SK-N-SH (cell line): ENCODE data around the gene BIRC3. TPM values are rescaled to one million over a fixed set of nuclear protein-coding genes. Genes with fewer than 3 reads are reported as not detected.
A peak's percentile ranks its signal among the peaks of the same experiment; 100 is the strongest.

Experiments used
- CTCF ChIA-PET: fragments of 300-600, 350-600 bp; formaldehyde crosslinking; extraction: SDS; loops from one replicate; lab custom pipeline; 2021; lab: Yijun Ruan, JAX
- POLR2A ChIA-PET: fragments of 350-600 bp; sonication (Branson Sonifier 250); formaldehyde crosslinking; extraction: SDS; loops from one replicate; lab custom pipeline; 2020; ENCODE audit warnings: antibody characterized with exemption, inconsistent platforms; lab: Yijun Ruan, JAX
- DNase-seq: peaks from one replicate; pipeline ENCODE4 v3.0.0; 2012
- H2AFZ ChIP-seq: fragments of 200-600 bp; sonication (generic); 2 replicates; pipeline ENCODE4 v1.8.1; 2016; ENCODE audit warnings: antibody characterized with exemption, mild to moderate bottlenecking, low read depth
- H3F3A ChIP-seq: fragments of 200-600 bp; sonication (generic); replicated peaks from 2 replicates; pipeline ENCODE3; 2016; ENCODE audit warnings: antibody characterized with exemption, mild to moderate bottlenecking; ENCODE audit not compliant: insufficient read depth
- H3K27ac ChIP-seq, 2 experiments: fragments of 200-500 bp in 1 of 2; fragments of 200-600 bp in 1 of 2; sonication (Bioruptor generic) in 1 of 2; sonication (generic), shearing (Covaris generic) in 1 of 2; 2 replicates each; pipeline versions ENCODE4 v1.5.1 to v1.6.1; 2014 to 2016; ENCODE audit warnings: low read depth in 2 of 2, inconsistent platforms in 1 of 2, low read length in 1 of 2, mild to moderate bottlenecking in 1 of 2, mixed read lengths in 1 of 2
- H3K27me3 ChIP-seq: fragments of 200-600 bp; sonication (generic), shearing (Covaris generic); 2 replicates; pipeline ENCODE4 v1.6.1; 2016; ENCODE audit warnings: mixed run types; ENCODE audit not compliant: insufficient read depth
- H3K36me3 ChIP-seq, 2 experiments: fragments of 200-500 bp in 1 of 2; fragments of 200-600 bp in 1 of 2; sonication (Bioruptor generic) in 1 of 2; sonication (generic) in 1 of 2; replicated peaks in 1 of 2; 2 replicates each; pipeline versions ENCODE3 to v1.5.1; 2014 to 2016; ENCODE audit warnings: low read length in 1 of 2, mild to moderate bottlenecking in 1 of 2; ENCODE audit not compliant: insufficient read depth in 2 of 2, control insufficient read depth in 1 of 2
- H3K4me1 ChIP-seq, 2 experiments: fragments of 200-500 bp in 1 of 2; fragments of 200-600 bp in 1 of 2; sonication (Bioruptor generic) in 1 of 2; sonication (generic), shearing (Covaris generic) in 1 of 2; 2 replicates each; pipeline versions ENCODE4 v1.5.1 to v1.6.1; 2014 to 2016; ENCODE audit warnings: low read depth in 1 of 2, low read length in 1 of 2, mixed run types in 1 of 2; ENCODE audit not compliant: insufficient read depth in 2 of 2, control insufficient read depth in 1 of 2
- H3K4me2 ChIP-seq: fragments of 200-600 bp; sonication (generic), shearing (Covaris generic); 2 replicates; pipeline ENCODE4 v1.6.1; 2017; ENCODE audit warnings: mixed run types
- H3K4me3 ChIP-seq, 2 experiments: fragments of 200-500 bp in 1 of 2; fragments of 200-600 bp in 1 of 2; sonication (Bioruptor generic) in 1 of 2; sonication (generic), shearing (Covaris generic) in 1 of 2; 2 replicates each; pipeline versions ENCODE4 v1.5.1 to v1.8.1; 2014 to 2016; ENCODE audit warnings: low read depth in 2 of 2, inconsistent platforms in 1 of 2, low read length in 1 of 2, mild to moderate bottlenecking in 1 of 2, mixed read lengths in 1 of 2, moderate library complexity in 1 of 2
- H3K79me2 ChIP-seq: fragments of 200-600 bp; sonication (generic); 2 replicates; pipeline ENCODE4 v1.8.1; 2017; ENCODE audit warnings: mild to moderate bottlenecking; ENCODE audit not compliant: insufficient read depth
- H3K9ac ChIP-seq: fragments of 200-600 bp; sonication (generic); 2 replicates; pipeline ENCODE4 v1.6.1; 2017; ENCODE audit warnings: mixed run types
- H3K9me2 ChIP-seq: fragments of 200-600 bp; sonication (generic); 2 replicates; pipeline ENCODE4 v1.6.1; 2017; ENCODE audit warnings: mixed run types
- H3K9me3 ChIP-seq: fragments of 200-600 bp; sonication (generic); 2 replicates; pipeline ENCODE4 v1.6.1; 2017; ENCODE audit warnings: mixed run types, mild to moderate bottlenecking, moderate library complexity
- H4K20me1 ChIP-seq: fragments of 200-600 bp; sonication (generic); 2 replicates; pipeline ENCODE4 v1.6.1; 2017; ENCODE audit warnings: mild to moderate bottlenecking, mixed run types; ENCODE audit not compliant: insufficient read depth
- CTCF ChIP-seq: fragments of 200-600 bp; sonication (generic); IDR thresholded peaks from 2 replicates; pipeline ENCODE4 v1.6.1; 2017; ENCODE audit warnings: antibody characterized with exemption, mild to moderate bottlenecking, moderate library complexity
- EP300 ChIP-seq, 2 experiments: IDR thresholded peaks; 2 replicates each; pipeline versions ENCODE4 v1.4.0 to v1.6.1; 2012; ENCODE audit warnings: borderline replicate concordance in 1 of 2, low read depth in 1 of 2, low read length in 1 of 2
- EZH2phosphoT487 ChIP-seq: fragments of 200-600 bp; sonication (generic); IDR thresholded peaks from 2 replicates; pipeline ENCODE4 v1.6.1; 2017; ENCODE audit warnings: low read depth, mixed run types, mild to moderate bottlenecking, antibody characterized with exemption, moderate library complexity, borderline replicate concordance
- FOSL2 ChIP-seq: IDR thresholded peaks from 2 replicates; pipeline ENCODE4 v1.4.0; 2012; ENCODE audit warnings: low read depth, mild to moderate bottlenecking, moderate library complexity, borderline replicate concordance
- FOXJ3 ChIP-seq: sonication (generic); formaldehyde crosslinking; IDR thresholded peaks from 2 replicates; pipeline ENCODE4 v1.5.1; 2020; ENCODE audit warnings: mild to moderate bottlenecking, missing genetic modification reagents
- GATA2 ChIP-seq: sonication (generic); formaldehyde crosslinking; IDR thresholded peaks from 2 replicates; pipeline ENCODE4 v1.5.0; 2020; ENCODE audit warnings: mild to moderate bottlenecking, missing genetic modification reagents
- JUND ChIP-seq: IDR thresholded peaks from 2 replicates; pipeline ENCODE4 v1.4.0; 2012
- MAX ChIP-seq: IDR thresholded peaks from 2 replicates; pipeline ENCODE4 v1.4.0; 2012; ENCODE audit warnings: low read depth
- MEF2A ChIP-seq: IDR thresholded peaks from 2 replicates; pipeline ENCODE4 v1.4.0; 2012; ENCODE audit warnings: low read depth, borderline replicate concordance
- PBX3 ChIP-seq: IDR thresholded peaks from 2 replicates; pipeline ENCODE4; 2012
- POLR2AphosphoS5 ChIP-seq: IDR thresholded peaks from 2 replicates; pipeline ENCODE4 v1.6.1; 2012; ENCODE audit warnings: low read depth, low read length
- RAD21 ChIP-seq: IDR thresholded peaks from 2 replicates; pipeline ENCODE4 v1.6.1; 2012; ENCODE audit warnings: mild to moderate bottlenecking, low read length
- SIN3A ChIP-seq: IDR thresholded peaks from 2 replicates; pipeline ENCODE4 v1.6.1; 2012; ENCODE audit warnings: low read depth, mild to moderate bottlenecking, low read length, moderate library complexity, borderline replicate concordance
- SMC3 ChIP-seq: IDR thresholded peaks from 2 replicates; pipeline ENCODE4 v1.6.1; 2012; ENCODE audit warnings: low read depth, low read length, improper control_type of control experiment
- TAF1 ChIP-seq: IDR thresholded peaks from 2 replicates; pipeline ENCODE4 v1.6.1; 2012; ENCODE audit warnings: low read depth, mild to moderate bottlenecking, low read length, moderate library complexity, borderline replicate concordance
- TCF12 ChIP-seq: IDR thresholded peaks from 2 replicates; pipeline ENCODE4 v1.4.0; 2012
- TEAD4 ChIP-seq: IDR thresholded peaks from 2 replicates; pipeline ENCODE4 v1.4.0; 2012; ENCODE audit warnings: mild to moderate bottlenecking, borderline replicate concordance; ENCODE audit not compliant: insufficient read depth
- USF1 ChIP-seq: IDR thresholded peaks from 2 replicates; pipeline ENCODE4 v1.4.0; 2012; ENCODE audit warnings: low read depth, borderline replicate concordance
- USF2 ChIP-seq: fragments of 150-350 bp; IDR thresholded peaks from 2 replicates; pipeline ENCODE4 v1.6.1; 2017; ENCODE audit warnings: antibody characterized with exemption, low read length, low read depth, borderline replicate concordance
- YY1 ChIP-seq: IDR thresholded peaks from 2 replicates; pipeline ENCODE4 v1.4.0; 2012; ENCODE audit warnings: low read depth, mild to moderate bottlenecking
- ZBTB33 ChIP-seq: IDR thresholded peaks from 2 replicates; pipeline ENCODE4 v1.4.0; 2012; ENCODE audit warnings: low read depth, borderline replicate concordance
- WGBS: methylation state at CpG from one replicate; pipeline ENCODE4 v1.1.6; 2017; ENCODE audit warnings: low lambda C conversion rate; 5-methylcytosine and 5-hydroxymethylcytosine counted together
- polyA plus RNA-seq, 3 experiments: library from polyadenylated mRNA; depleted of rRNA; stranded (reverse); fragments of >200 nt; gene quantifications; 2 replicates each; pipeline ENCODE4 v1.2.3, GENCODE V29; 2012

BIRC3 gene
- polyA plus RNA-seq, 1 of the 3 experiments (the other 2 are of a cell fraction), result 0.46 TPM

GRCh38 chr11:102268985-102269470, 48.3 kb upstream of the BIRC3 start:
- Histone ChIP-seq H3K9me2 (no peaks in the 10 kb centered on the region), H3K4me2 (peak overlapping the region; percentile 73), H3F3A (peaks cover 43% of the 10 kb centered on the region), H3K79me2 (no peaks in the 10 kb centered on the region), H2AFZ (peak overlapping the region; percentile 48; the same call in 1 of the 2 replicates), H3K36me3 (no peaks in the 10 kb centered on the region), H3K27me3 (no peaks in the 10 kb centered on the region), H3K9ac (no peak overlapping the region), H3K4me1 (peaks cover 6 to 32% of the 10 kb centered on the region in 2 experiments), H3K4me3 (peak overlapping the region; percentile 35 to 52), H3K9me3 (no peaks in the 10 kb centered on the region), H4K20me1 (no peaks in the 10 kb centered on the region), H3K27ac (peak overlapping the region; percentile 5 to 40; a peak in 2 of 4 replicates)
- 4% methylated on average over 6 of the region's 6 CpGs for WGBS
- TF ChIP-seq USF2, result no peak
- TF ChIP-seq FOSL2, result no peak
- TF ChIP-seq EZH2phosphoT487, result no peak
- TF ChIP-seq TAF1, result no peak
- TF ChIP-seq USF1, result no peak
- POLR2A ChIA-PET, result no interaction called here
- DNase-seq, result no peak
- CTCF ChIA-PET, result interaction anchor here (0.8 to 3.3 kb wide), 10 partner anchors 11 to 261 kb away, joined by 3 to 14 read pairs (median 5); no protein-coding TSS in a partner anchor

GRCh38 chr11:102269927-102270326, 47.4 kb upstream of the BIRC3 start:
- POLR2A ChIA-PET, result no interaction called here
- Histone ChIP-seq H3K4me3 (no peak overlapping the region), H4K20me1 (no peaks in the 10 kb centered on the region), H3K4me2 (peak overlapping the region; percentile 73; the same call in 1 of the 2 replicates), H3K27ac (peak overlapping the region in 1 of 2 experiments; percentile 29; a peak in 1 of 4 replicates), H3K4me1 (peaks cover 6 to 32% of the 10 kb centered on the region in 2 experiments), H3K79me2 (no peaks in the 10 kb centered on the region), H3F3A (peaks cover 43% of the 10 kb centered on the region), H3K36me3 (no peaks in the 10 kb centered on the region), H2AFZ (no peak overlapping the region), H3K9ac (no peak overlapping the region), H3K9me2 (no peaks in the 10 kb centered on the region), H3K9me3 (no peaks in the 10 kb centered on the region), H3K27me3 (no peaks in the 10 kb centered on the region)
- CTCF ChIA-PET, result interaction anchor here (1.3 to 3.3 kb wide), 3 partner anchors 18 to 226 kb away, joined by 6 to 14 read pairs (median 7); no protein-coding TSS in a partner anchor
- WGBS, result 42% methylated on average over 2 of the region's 2 CpGs
- DNase-seq, result no peak
- TF ChIP-seq EZH2phosphoT487 (no peak), FOSL2 (peak; percentile 33; the same call in 1 of the 2 replicates), TEAD4 (no peak), FOXJ3 (no peak), SMC3 (no peak), MAX (no peak), TCF12 (peak; percentile 40; the same call in 1 of the 2 replicates), ZBTB33 (no peak), RAD21 (no peak), MEF2A (no peak), YY1 (no peak), CTCF (no peak), EP300 (IDR thresholded peaks at IDR 0.05; ENCODE audit: borderline replicate concordance in 1 of 2, low read depth in 1 of 2, low read length in 1 of 2) (no peak; a peak in 1 of 4 replicates), JUND (peak; percentile 38; the same call in 1 of the 2 replicates), GATA2 (CRISPR knock-in tag) (no peak), PBX3 (peak; percentile 57), POLR2AphosphoS5 (no peak), SIN3A (no peak)
